Hematopoietic multipotent progenitor cell treated with erythropoietin and hydrocortisone succinate and interleukin-3 and kit ligand, for 4 days (in vitro differentiated cells): ENCODE data around the gene UPK1A.
"Not testable (repeated sequence)": the region's sequence is repeated elsewhere in the genome, so short reads cannot be mapped to it uniquely, and the experiment has no call there.

Experiments
- DNase-seq: peaks from one replicate; pipeline ENCODE4 v3.0.0-alpha.2; 2015

Gene UPK1A

GRCh38 chr19:35644987-35645679 is 21.2 kb upstream of the UPK1A start:
- DNase-seq, result peak; percentile 92

- no peak for DNase-seq
Observed at GRCh38 chr19:35645680-35646511, 20.4 kb upstream of the UPK1A start.

GRCh38 chr19:35648017-35648961 is 18.0 kb upstream of the UPK1A start, which contains the start of gene COX6B1:
Gene COX6B1, plus strand, starts transcription at chr19:35648323. Its CDS starts 2,921 bp downstream, at chr19:35651244.
- DNase-seq, result peak; percentile 100

GRCh38 chr19:35650581-35650980 is 15.7 kb upstream of the UPK1A start:
- DNase-seq, result peak; percentile 58

- not testable (repeated sequence) for DNase-seq
Observed at GRCh38 chr19:35654828-35655227, 11.5 kb upstream of the UPK1A start.

GRCh38 chr19:35655600-35655999 is 10.7 kb upstream of the UPK1A start:
- DNase-seq, result no peak

GRCh38 chr19:35656700-35657099 is 9.6 kb upstream of the UPK1A start:
- DNase-seq, result no peak

GRCh38 chr19:35657904-35658700 is 8.2 kb upstream of the UPK1A start:
- no peak for DNase-seq

GRCh38 chr19:35661995-35662340 is 4.3 kb upstream of the UPK1A start:
- no peak for DNase-seq

GRCh38 chr19:35663981-35664380 is 2.3 kb upstream of the UPK1A start:
- DNase-seq, result no peak

GRCh38 chr19:35665157-35665556 is 1.2 kb upstream of the UPK1A start:
- no peak for DNase-seq

- DNase-seq, result no peak
Observed at GRCh38 chr19:35665604-35666003, 713 bp upstream of the UPK1A start.

GRCh38 chr19:35669566-35669965 is 3.2 kb downstream of the UPK1A start:
- no peak for DNase-seq

GRCh38 chr19:35669974-35670373 is 3.7 kb downstream of the UPK1A start:
- no peak for DNase-seq

- DNase-seq, result no peak
Observed at GRCh38 chr19:35670686-35671085, 4.4 kb downstream of the UPK1A start.

- peak; percentile 88 for DNase-seq
Observed at GRCh38 chr19:35671818-35672217, 5.5 kb downstream of the UPK1A start.

GRCh38 chr19:35673121-35673804 is 6.9 kb downstream of the UPK1A start:
- peak; percentile 61 for DNase-seq

- no peak for DNase-seq
Observed at GRCh38 chr19:35675589-35676140, 9.3 kb downstream of the UPK1A start.

GRCh38 chr19:35689836-35690235 is 23.5 kb downstream of the UPK1A start:
- no peak for DNase-seq

- DNase-seq, result not testable (repeated sequence)
Observed at GRCh38 chr19:35691106-35691505, 24.8 kb downstream of the UPK1A start.

GRCh38 chr19:35692010-35692409 is 25.7 kb downstream of the UPK1A start:
- DNase-seq, result no peak
